Measurements from ENCODE around the gene ELL2. TPM values are rescaled to one million over a fixed set of nuclear protein-coding genes. Genes with fewer than 3 reads are reported as not detected.

The ELL2 gene
- polyA plus RNA-seq, 1 of the 3 experiments (the other 2 are of a cell fraction) = 18.4 TPM

- TF ChIP-seq ZBTB33 (IDR thresholded peaks at IDR 0.05; ENCODE audit: borderline replicate concordance, low read depth) (no peak), RXRA (IDR thresholded peaks at IDR 0.05; ENCODE audit: borderline replicate concordance, low read depth) (no peak), FOXJ3 (CRISPR knock-in tag; IDR thresholded peaks at IDR 0.05) (no peak), NRF1 (IDR thresholded peaks at IDR 0.05; ENCODE audit: low read depth, low read length) (no peak), SIN3A (IDR thresholded peaks at IDR 0.05; ENCODE audit: borderline replicate concordance, low read depth, low read length) (no peak), REST (IDR thresholded peaks at IDR 0.05; ENCODE audit: low read depth, low read length) (no peak), ELF1 (IDR thresholded peaks at IDR 0.05) (no peak), FOSL2 (IDR thresholded peaks at IDR 0.05; ENCODE audit: borderline replicate concordance, low read depth) (no peak), JUND (IDR thresholded peaks at IDR 0.05) (no peak), NFIC (IDR thresholded peaks at IDR 0.05; ENCODE audit: borderline replicate concordance) (no peak), SMC3 (IDR thresholded peaks at IDR 0.05; ENCODE audit: low read depth, low read length) (no peak), MEF2A (IDR thresholded peaks at IDR 0.05; ENCODE audit: borderline replicate concordance, low read depth) (no peak), USF1 (IDR thresholded peaks at IDR 0.05; ENCODE audit: borderline replicate concordance, low read depth) (no peak)
These were observed 31.6 kb upstream of the ELL2 start (continued) for GRCh38 chr5:95993266-95993665.

- no peaks in the 10 kb centered on the region for H3K27me3 ChIP-seq (ENCODE audit: insufficient read depth)
- no peak overlapping the region for H3K9ac ChIP-seq
- H3K36me3 ChIP-seq (replicated peaks in 1 of 2; ENCODE audit: control insufficient read depth in 1 of 2, insufficient read depth in 2 of 2, low read length in 1 of 2) = no peaks in the 10 kb centered on the region
- POLR2A ChIA-PET = no interaction called here
- no peaks in the 10 kb centered on the region for H4K20me1 ChIP-seq (ENCODE audit: insufficient read depth)
- H3K4me2 ChIP-seq = no peak overlapping the region
- H3K9me2 ChIP-seq = no peaks in the 10 kb centered on the region
- no peaks in the 10 kb centered on the region for H3F3A ChIP-seq (replicated peaks; ENCODE audit: insufficient read depth)
- no peaks in the 10 kb centered on the region for H3K9me3 ChIP-seq
- H3K27ac ChIP-seq (ENCODE audit: low read depth in 2 of 2, low read length in 1 of 2) = no peak overlapping the region
- H3K4me3 ChIP-seq (ENCODE audit: low read depth in 2 of 2, low read length in 1 of 2) = no peak overlapping the region
- no peak for DNase-seq
- CTCF ChIA-PET = interaction anchor here (0.8 to 1.5 kb wide), 3 partner anchors 31 to 347 kb away, joined by 3 to 4 read pairs (median 3); no protein-coding TSS in a partner anchor
- 92% methylated on average over 1 of the region's 1 CpG for WGBS (ENCODE audit: low lambda C conversion rate)
- H3K4me1 ChIP-seq (ENCODE audit: control insufficient read depth in 1 of 2, insufficient read depth in 2 of 2, low read depth in 1 of 2, low read length in 1 of 2) = peaks cover 0 to 2% of the 10 kb centered on the region in 2 experiments; a peak in 1 of 4 replicates
- no peak overlapping the region for H2AFZ ChIP-seq (ENCODE audit: low read depth)
- H3K79me2 ChIP-seq (ENCODE audit: insufficient read depth) = no peaks in the 10 kb centered on the region
- TF ChIP-seq RCOR1 (IDR thresholded peaks at IDR 0.05; ENCODE audit: low read length) (no peak), ELF1 (IDR thresholded peaks at IDR 0.05) (no peak), CTCF (IDR thresholded peaks at IDR 0.05) (no peak), SMC3 (IDR thresholded peaks at IDR 0.05; ENCODE audit: low read depth, low read length) (no peak), YY1 (IDR thresholded peaks at IDR 0.05; ENCODE audit: low read depth) (no peak), POLR2AphosphoS5 (IDR thresholded peaks at IDR 0.05; ENCODE audit: low read depth, low read length) (no peak), USF2 (IDR thresholded peaks at IDR 0.05; ENCODE audit: borderline replicate concordance, low read depth, low read length) (no peak)
These were observed 27.8 kb upstream of the ELL2 start for GRCh38 chr5:95989283-95990048.

All from SK-N-SH (cell line).